HTR-8/SVneo (cell line): Measurements from ENCODE around the gene COL3A1.

Experiments
- DNase-seq: peaks from one replicate; pipeline ENCODE4 v3.0.0; 2011; ENCODE audit warnings: low spot score, mixed read lengths; ENCODE audit not compliant: insufficient read length
- FAIRE-seq: peaks from 2 replicates; lab custom pipeline; 2011; peaks lifted over from hg19 to GRCh38; lab: Jason Lieb, UNC

The COL3A1 gene

DNA sequence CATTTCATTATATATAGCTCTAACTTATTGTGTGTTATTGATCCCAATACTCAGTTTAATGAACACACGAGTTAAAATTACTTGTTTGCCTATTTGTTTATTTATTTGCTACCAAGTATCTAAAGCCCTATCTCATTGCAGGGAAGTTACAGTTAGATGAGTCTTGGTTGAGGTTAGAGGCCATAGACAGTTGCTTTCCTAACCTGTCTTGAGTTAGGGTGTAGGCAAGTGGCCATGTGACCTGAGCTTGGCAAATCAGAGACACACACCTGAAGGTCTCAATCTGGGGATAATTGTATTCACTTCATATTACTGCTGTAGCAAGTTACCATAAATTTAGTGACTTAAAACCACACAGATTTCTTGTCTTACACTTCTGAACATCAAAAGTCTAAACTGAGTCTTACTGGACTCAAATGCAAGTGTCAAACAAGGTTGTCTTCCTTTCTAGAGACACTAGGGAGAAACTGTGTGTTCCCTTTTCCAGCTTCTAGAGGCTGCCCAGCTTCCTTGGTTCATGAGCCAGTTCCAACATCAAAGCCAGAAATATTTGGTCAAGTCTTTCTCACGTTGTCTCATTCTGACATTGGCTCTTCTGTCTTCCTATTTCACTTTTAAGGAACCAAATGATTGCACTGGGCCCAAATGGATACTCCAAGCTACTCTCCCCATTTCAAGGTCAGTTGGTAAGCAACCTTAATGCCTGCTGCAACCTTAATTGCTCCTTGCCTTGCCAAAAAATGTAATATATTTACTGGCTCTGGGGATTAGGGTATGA is 39.7 kb downstream of the COL3A1 start:
- FAIRE-seq: no peak
- DNase-seq: no peak

DNA sequence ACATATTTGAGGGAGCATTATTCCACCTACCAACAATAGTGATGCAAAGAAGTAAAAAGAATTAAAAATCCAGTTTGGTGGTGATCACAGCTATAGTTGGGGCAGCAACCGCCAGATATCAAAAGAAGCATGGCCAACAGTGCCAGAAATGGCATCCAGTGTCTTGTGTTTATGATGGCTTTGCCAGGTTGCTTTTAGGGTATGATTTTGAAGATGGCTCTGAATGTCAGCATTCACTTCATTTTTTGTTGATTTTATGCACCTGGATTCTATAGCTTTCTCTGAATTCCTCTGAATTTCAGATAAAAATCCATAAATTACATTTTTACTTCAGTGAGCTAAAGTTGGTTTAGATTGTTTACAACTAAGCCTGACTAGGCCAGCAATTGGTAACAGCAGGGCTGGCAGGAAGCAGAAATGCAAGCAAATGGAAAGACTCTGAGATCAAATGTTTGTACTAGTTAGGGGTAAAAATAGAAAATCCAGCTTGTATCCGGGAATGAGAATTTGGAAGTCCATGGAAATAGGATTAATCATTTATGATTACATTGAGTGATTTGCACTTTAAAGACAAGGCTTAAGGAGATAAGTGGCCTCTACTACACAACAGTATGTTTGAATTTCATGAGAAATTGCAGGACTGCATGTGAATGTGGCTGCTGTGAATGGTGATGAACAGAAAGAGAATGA is 40.4 kb downstream of the COL3A1 start:
- FAIRE-seq (peak; percentile 28), DNase-seq (no peak)

DNA sequence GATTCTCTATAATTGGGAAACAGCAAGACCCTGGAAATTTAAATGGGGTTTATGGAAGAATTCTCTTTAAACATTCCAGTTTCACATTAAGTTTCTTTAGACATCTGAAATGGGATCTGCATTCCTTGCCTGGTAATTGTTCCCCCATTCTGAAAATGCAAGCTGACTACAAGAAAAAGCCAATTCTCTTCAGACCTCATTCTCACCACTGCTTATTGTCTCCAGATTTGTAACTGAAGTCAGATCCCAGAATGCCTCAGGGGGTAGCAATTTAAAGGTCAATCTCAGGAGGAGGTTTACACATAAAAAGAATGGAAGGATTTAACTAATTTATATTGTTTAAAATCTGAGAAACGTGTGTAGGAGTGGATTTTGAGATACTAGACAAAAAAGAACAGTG is 41.2 kb downstream of the COL3A1 start:
- DNase-seq: no peak
- no peak for FAIRE-seq

DNA sequence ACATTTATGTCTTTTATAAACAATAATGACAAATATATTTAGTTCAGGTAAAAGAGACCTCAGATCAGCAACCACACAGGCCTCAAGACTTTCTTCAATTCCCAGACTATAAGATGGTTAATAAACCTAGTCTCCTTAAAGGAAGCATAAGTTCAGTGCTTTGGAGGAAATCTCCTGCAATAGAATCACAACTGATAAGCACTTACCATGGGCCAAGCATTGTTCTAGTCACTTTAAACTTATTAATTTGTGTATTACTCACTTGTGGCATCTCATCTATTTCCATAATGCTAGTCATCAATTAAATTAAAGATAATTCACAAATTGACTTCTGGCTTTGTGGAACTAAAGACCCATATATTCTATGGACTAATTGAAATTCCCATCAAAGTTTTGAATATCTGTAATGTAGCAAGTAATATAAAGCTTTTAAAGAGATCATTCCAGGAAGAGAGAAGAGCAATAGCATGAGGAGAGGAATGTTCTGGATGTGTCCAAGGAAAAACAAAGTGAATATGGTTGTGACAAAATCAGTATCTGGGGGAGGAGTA is 42.2 kb downstream of the COL3A1 start:
- FAIRE-seq (no peak), DNase-seq (no peak)

DNA sequence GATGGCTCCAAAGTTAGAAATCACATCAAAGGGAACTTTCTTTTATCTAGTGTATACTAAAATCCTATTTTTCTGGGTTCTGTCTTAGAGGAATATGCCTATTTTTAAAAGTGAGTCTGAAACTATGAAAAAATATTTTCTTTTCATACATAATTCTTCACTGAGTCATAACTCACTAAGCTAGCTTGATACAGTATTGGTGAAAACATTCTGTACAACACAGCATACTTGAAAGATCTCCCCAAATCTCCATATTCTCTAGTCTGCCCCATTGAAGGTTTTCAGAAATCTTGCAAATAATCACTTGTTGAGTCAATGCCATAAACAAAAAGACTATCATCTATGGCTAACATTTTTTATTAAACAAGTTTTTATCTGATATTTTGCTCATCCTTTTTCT is 44.5 kb downstream of the COL3A1 start:
- no peak for FAIRE-seq
- no peak for DNase-seq

DNA sequence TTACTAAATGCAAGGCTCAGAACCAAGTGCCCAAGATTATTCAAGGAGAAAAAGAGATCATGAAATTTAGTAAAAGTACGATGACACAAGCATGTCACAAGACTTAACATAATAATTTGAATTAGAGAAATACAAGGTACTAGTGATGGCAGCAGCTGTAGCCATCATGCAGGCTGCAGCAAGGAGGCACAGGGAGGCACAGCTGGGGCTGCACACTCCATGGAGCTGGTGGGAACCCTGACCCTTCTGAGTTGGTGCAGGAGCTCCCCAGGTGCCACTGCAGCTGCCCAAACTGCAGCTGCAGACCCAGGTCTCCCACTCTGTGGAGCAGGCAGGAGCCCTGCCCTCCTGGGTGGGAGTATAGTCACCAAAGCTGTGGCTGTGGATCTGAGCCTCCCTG is 46.0 kb downstream of the COL3A1 start:
- DNase-seq (no peak), FAIRE-seq (no peak)

DNA sequence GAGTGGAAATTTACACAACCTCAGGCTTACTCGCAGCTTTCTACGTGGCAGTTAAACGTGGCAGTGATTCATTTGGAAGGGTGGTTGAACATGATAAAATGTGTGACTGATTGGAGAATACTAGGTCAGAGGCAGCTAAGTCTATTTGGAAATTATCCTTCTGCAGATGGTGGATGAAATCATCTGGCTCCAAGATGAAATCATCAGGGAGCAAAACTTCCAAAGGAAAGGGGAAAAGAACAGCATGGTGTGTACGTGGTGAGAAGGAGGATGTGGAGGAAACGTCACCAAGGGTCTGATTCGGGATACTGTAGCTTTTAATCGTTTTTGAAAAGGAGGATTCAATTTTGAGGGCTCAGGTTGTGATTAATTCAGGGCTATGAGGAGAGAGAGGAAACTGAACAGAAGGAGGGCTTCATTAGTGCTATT is 47.9 kb downstream of the COL3A1 start:
- FAIRE-seq (no peak), DNase-seq (no peak)

DNA sequence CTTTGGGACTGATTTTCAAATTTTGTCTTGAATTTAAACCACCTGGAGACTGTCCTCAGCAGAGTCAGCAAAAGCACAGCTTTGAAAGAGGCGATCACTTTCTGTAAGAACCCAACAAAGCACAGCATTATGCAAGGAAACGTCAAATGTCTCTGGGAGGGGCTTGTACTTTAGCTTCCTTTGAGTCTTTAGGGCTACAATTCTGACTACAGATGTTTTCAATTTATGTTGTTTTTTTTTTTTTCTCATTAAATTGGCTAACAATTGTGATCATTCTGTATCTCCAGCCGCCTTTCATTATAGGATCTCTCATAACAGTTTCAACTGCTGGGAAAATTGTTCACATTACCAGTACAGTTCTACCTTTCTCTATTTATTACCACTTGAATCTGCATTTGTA is 48.3 kb downstream of the COL3A1 start:
- DNase-seq: no peak

DNA sequence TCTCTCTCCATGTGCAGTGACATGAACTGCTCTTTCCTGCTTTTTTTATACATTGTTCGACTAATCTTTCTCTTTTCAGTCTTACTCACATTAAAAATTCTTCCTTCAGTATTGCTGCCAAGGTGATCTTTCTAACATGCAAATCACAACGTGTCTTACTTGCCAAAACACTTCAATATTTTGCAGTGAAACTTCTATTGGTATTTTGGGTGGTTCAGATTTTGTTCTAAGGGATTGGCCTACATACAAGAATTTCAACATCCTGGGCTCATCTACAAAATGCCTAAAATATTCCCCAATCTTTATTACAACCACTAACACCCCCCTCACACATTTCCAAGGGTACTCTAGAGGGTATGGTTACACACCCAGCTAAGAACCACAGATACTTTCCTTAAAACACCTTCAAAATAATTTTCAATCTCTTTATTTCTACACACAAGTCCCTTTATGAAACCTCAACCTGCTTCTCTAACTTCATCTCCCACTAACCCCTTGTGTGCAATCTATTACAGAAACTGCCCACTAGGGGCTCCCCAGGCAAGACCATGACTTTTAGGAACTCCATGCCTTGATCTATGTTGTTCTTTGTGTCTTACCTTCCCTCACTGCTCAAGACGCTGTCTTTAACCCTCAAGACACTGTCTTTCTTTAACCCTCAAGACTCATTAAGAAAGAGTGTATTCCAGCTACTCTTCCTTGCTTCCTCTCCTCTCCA is 50.9 kb downstream of the COL3A1 start:
- DNase-seq: no peak
- peak; percentile 23 for FAIRE-seq

More for the DNA sequence above, 48.3 kb downstream of the COL3A1 start:
- no peak for FAIRE-seq

DNA sequence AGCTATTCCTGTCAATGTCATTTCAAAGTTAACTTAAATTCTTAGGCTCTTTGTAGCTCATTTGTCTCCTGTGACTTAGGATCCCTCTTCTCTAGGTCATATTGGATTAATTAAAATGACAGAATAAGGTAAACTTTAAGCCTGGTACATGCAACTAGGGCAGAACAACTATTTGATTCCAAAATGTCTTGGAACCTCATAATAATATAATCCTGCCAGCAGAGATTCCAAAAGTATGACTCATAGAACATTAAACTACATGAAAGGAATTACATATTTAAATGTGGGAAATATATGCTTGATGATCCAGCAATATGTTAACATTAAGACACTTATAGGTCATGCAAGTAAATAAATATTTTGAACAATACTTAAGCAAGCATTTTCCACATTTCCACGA is 63.3 kb downstream of the COL3A1 start:
- FAIRE-seq (no peak), DNase-seq (peak; percentile 10)

DNA sequence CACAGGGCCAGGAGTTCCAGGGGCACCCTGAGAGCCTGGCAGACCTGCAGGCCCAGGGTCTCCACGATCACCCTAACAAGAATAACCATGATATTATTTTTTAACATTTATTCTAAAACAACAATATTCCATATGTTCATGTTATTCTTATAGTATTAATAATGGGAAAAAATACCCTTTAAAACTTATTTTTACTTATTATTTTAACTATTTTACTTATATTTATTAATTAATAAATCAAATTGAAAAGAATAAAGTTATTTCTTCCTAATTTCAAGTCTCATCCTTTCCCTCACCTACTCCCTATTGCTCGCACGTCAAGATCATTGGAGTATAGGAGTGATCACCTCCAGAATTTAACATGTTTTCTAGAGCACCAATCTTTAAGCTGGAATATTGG is 71.7 kb downstream of the COL3A1 start:
- DNase-seq: no peak
- no peak for FAIRE-seq

DNA sequence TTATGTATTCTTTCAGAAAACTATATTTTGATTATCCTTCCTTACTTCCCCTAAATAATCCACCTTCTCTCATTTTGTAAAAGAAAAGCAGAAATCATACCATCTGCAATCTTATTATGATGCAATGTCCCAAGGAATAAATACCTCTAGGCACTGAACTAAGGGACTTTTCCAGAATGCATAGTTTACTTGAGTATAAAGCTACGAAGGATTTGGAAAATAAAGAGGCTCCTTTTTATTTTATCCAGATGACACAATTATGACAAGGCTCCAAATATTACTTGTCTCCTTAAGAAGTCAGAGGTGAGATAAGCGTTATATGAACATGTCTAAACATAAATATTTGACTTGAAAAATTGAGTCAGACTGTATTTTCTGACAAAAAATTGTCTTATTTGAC is 72.1 kb downstream of the COL3A1 start:
- no peak for DNase-seq
- FAIRE-seq: no peak

DNA sequence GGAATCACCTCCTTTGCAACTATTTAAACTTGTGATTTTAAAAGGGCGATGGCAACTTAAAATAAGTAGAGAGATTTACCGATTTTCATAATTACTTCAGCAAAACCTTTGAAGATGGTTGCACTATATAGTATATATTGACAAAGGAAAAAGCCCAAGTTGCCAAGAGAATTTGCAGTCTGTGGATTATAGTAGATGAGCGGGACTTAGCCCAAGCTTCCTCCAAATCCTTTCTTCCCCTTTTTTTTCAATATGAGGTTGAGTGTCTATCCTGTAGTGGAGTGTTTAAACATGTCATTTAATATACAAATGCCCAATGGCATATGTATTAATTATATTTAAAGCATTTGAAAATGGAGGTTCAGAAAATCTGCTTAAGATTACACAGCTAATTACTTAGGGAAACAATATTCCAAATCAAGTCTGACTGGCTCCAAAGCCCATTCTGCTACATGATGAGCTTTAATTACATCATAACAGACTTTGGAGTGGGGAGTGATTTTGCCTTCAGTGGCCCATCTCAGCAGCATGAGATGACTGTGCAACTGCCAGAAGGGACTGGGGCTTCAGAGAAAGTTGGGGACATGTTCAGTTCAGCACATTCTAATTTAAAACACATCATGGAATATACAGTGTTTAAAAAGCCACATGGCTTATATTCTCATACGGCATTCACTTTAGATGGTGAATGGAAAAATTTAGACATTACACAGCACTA is 73.2 kb downstream of the COL3A1 start:
- DNase-seq (no peak), FAIRE-seq (no peak)

DNA sequence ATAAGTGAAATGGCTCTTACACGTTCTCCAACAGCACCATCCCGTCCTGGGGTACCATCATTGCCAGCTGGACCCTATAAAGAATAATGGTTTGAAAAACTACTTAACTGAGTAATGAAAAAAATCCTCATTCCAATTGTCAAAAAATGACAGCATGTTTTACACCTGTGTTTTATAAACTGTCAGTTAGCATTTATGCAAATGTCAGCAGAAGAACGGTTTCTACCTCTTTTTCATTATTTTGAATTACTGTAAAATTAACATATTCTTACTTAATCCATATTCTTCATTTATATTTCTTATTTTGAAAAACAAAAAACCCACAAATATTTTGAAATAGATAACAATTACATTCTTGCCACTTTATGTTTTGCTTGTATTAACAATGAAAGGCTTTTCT is 74.0 kb downstream of the COL3A1 start:
- DNase-seq (no peak), FAIRE-seq (no peak)

DNA sequence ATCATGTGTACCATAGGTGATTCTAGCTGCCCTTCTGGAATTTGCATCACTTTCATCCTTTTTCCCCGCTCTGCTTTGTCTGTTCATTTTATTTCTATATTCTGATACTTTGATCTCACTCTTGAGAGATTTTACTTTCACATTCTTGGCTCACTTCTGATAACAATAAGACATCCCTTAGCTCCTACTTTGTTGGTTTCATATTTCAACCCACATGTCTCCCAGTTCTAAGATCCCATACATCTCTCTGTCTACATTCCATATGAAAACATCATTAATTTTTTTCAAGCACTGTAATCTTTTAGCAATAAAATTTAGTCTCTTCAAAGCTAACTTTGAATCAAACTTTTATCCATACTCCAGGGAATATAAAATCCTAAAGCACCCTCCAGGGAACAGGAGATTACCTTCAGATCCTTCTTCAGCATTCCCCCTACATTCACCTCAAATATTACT is 75.6 kb downstream of the COL3A1 start:
- FAIRE-seq (no peak), DNase-seq (peak; percentile 15)

DNA sequence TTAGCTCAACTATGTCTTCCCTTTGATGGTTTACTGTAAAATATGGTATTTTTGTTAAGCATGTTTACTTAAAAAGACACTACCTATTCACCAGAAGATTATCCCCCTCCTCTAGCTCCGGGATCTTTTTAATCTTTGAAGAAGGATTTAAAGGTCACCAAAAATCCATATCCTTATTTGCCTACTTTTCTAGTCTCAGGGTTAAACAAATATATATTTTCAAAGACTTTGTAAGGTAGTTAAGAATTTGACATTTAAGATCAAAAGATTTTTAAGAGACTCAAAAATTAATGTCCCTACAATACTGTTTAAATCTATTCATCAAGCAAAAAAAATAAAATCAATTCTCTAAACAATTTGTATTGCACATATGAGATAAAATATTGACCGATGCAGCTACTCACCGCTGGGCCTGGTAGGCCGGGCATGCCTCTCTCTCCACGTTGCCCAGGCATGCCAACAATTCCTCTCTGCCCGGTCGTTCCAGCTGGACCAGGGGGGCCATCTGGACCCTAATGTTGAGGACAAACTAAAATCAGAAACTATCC is 76.1 kb downstream of the COL3A1 start:
- FAIRE-seq: no peak
- DNase-seq: no peak

DNA sequence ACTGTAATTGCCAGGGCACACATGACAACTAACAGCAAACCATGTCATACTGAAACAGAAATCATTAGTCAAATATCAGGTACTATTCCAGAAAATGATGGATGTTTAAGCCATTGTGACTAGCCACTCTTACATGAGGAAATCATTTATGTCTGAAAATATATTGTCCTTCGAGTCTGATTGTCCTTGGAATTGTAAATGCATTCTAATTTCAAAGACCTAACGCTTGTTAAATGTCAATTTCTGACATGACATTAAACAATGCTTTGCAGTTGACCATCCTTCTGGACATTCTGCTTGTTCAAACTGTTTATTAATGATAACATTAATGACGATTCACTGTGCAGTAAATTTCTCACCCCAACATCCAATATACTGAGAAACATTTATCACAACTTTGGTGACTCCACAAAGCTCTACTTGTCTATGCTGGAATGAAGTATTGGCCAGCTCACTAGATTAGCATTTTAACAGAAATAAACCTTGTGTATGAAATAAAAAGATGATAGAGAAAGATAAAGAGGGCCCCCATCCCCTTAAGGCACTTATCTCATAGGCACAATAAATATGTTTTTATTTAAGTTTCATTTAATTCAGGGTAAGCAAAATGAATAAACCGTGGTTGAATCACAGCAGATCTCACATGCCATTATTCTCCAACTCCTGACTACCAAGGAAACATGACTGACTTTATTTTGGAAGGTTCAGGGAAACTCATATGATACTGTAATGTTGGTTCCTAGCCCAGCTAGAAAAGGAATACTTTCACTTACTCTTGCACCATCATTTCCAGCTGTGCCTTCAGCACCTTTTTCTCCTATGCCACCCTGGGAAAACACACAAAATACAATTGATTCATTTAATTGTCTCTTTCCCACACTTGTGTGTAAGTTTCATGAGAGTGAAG is 82.3 kb downstream of the COL3A1 start:
- DNase-seq (no peak), FAIRE-seq (peak; percentile 31)

DNA sequence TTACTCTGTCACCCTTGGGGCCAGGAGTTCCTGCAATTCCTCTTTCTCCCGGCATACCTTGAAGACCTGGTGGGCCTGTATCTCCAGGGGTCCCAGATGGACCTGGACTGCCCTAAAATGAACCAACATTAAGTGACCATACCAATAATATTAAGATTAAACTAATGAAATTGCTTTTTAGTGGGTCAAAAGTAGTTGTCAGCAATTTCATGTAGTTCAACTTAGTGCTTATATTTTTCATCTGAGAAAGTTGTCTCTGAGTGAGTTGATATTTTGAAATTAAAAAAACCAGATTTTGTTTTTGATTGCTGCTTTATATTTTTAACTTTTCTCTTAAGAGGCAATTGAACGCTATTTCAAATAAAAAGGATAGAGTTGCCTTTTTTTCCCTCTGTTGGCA is 83.1 kb downstream of the COL3A1 start:
- FAIRE-seq: no peak

DNA sequence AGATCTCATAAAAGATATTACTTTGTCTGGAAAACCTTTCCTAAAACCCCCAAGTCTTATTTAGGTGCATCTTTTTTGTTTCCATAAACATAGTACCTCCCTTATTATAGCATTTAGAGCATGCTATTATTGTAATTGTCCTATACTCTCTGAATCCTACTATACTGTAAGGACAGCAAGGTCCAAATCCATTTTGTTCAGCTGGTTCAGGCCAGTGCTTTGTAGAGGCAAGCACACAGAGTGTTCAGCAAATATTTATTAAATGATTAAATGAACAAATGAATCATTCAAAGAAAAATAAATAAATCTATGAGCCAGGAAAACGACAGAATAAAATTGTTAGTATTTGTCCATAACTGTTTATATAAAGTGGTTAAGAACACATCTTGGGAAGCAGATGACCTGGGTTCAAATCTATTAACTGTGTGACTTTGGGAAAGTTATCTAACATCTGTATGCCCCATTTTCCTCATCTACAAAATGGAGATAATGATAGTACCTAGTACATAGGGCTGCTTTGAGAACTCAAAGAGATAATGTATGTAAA is 86.0 kb downstream of the COL3A1 start:
- DNase-seq (no peak), FAIRE-seq (no peak)

More for the DNA sequence above, 83.1 kb downstream of the COL3A1 start:
- no peak for DNase-seq
